ENCODE measurements around the gene OR2B2. TPM values are rescaled to one million over a fixed set of nuclear protein-coding genes. Genes with fewer than 3 reads are reported as not detected.

The OR2B2 gene
- total RNA-seq, 1 experiment from 2014 or later: not detected

- Mint-ChIP-seq H3K9me3 (ENCODE audit: unreplicated experiment) (peaks cover 7% of the 10 kb centered on the region), H3K4me1 (ENCODE audit: low read depth, unreplicated experiment) (peaks cover 11% of the 10 kb centered on the region), H3K27ac (ENCODE audit: unreplicated experiment) (peak overlapping the region; percentile 99), H3K36me3 (ENCODE audit: insufficient read depth, unreplicated experiment) (peaks cover 52% of the 10 kb centered on the region), H3K4me3 (ENCODE audit: unreplicated experiment) (peak overlapping the region; percentile 76), H3K27me3 (ENCODE audit: insufficient read depth, unreplicated experiment) (peaks cover 9% of the 10 kb centered on the region)
- 0 out of 2 replicates have a peak, but pooled peaks cover 4% of the 10 kb centered on the region for H3K4me1 ChIP-seq
- TF ChIP-seq CTCF (IDR thresholded peaks at IDR 0.05; ENCODE audit: insufficient read depth in 1 of 2, low read depth in 1 of 2, low read length in 1 of 2, severe bottlenecking in 1 of 2, unreplicated experiment in 1 of 2): no peak
- BruUV-seq (replicated peaks): no TSS peak
- intact Hi-C loops (cut with micrococcal nuclease; ENCODE audit: unreplicated experiment): loop anchor here (5.0 kb wide), 1 partner anchor 1581 kb away; a partner anchor contains a TSS
- no peak overlapping the region for H3K4me3 ChIP-seq (ENCODE audit: low read depth, low read length)
- CTCF ChIA-PET: interaction anchor here (1.5 kb wide), 1 partner anchor 1618 kb away, joined by 3 read pairs; a partner anchor contains a TSS
- H3K36me3 ChIP-seq (ENCODE audit: control insufficient read depth, insufficient read depth, low read length): no peaks in the 10 kb centered on the region
- no peak for DNase-seq
- no peaks in the 10 kb centered on the region for H3K9me3 ChIP-seq
- POLR2A ChIA-PET: interaction anchor here (1.5 to 7.8 kb wide), 4 partner anchors 25 to 1744 kb away, joined by 5 to 620 read pairs (median 189); a partner anchor contains a TSS
- no peaks in the 10 kb centered on the region for H3K27me3 ChIP-seq (replicated peaks; ENCODE audit: control insufficient read depth, insufficient read depth, low read length)
Measured at GRCh38 chr6:27868311-27868710, 43.9 kb downstream of the OR2B2 start.

GRCh38 chr6:27867945-27868300 lies 44.3 kb downstream of the OR2B2 start:
- peaks cover 7% of the 10 kb centered on the region for H3K9me3 Mint-ChIP-seq (ENCODE audit: unreplicated experiment)
- H3K36me3 Mint-ChIP-seq (ENCODE audit: insufficient read depth, unreplicated experiment): peaks cover 52% of the 10 kb centered on the region
- Histone ChIP-seq H3K27me3 (replicated peaks; ENCODE audit: control insufficient read depth, insufficient read depth, low read length) (no peaks in the 10 kb centered on the region), H3K4me3 (ENCODE audit: low read depth, low read length) (peak overlapping the region; percentile 46), H3K4me1 (0 out of 2 replicates have a peak, but pooled peaks cover 4% of the 10 kb centered on the region), H3K36me3 (ENCODE audit: control insufficient read depth, insufficient read depth, low read length) (no peaks in the 10 kb centered on the region), H3K9me3 (no peaks in the 10 kb centered on the region)
- H3K4me3 Mint-ChIP-seq (ENCODE audit: unreplicated experiment): peak overlapping the region; percentile 76
- CTCF ChIA-PET: interaction anchor here (1.5 to 1.8 kb wide), 2 partner anchors 27 to 1618 kb away, joined by 3 to 7 read pairs; a partner anchor contains a TSS
- H3K4me1 Mint-ChIP-seq (ENCODE audit: low read depth, unreplicated experiment): peaks cover 15% of the 10 kb centered on the region
- POLR2A ChIA-PET: interaction anchor here (0.6 to 7.8 kb wide), 17 partner anchors 17 to 1744 kb away, joined by 3 to 620 read pairs (median 4); a partner anchor contains a TSS
- peaks cover 9% of the 10 kb centered on the region for H3K27me3 Mint-ChIP-seq (ENCODE audit: insufficient read depth, unreplicated experiment)
- intact Hi-C loops (cut with micrococcal nuclease; ENCODE audit: unreplicated experiment): loop anchor here (1.0 to 5.0 kb wide), 3 partner anchors 22 to 1581 kb away; a partner anchor contains a TSS
- H3K27ac Mint-ChIP-seq (ENCODE audit: unreplicated experiment): peak overlapping the region; percentile 99
- DNase-seq: no peak
- no TSS peak for BruUV-seq (replicated peaks)
- TF ChIP-seq CTCF (IDR thresholded peaks at IDR 0.05; ENCODE audit: insufficient read depth in 1 of 2, low read depth in 1 of 2, low read length in 1 of 2, severe bottlenecking in 1 of 2, unreplicated experiment in 1 of 2): no peak

GRCh38 chr6:27867051-27867944 lies 44.9 kb downstream of the OR2B2 start:
- Mint-ChIP-seq H3K4me1 (ENCODE audit: low read depth, unreplicated experiment) (peaks cover 17% of the 10 kb centered on the region), H3K36me3 (ENCODE audit: insufficient read depth, unreplicated experiment) (peaks cover 52% of the 10 kb centered on the region), H3K27me3 (ENCODE audit: insufficient read depth, unreplicated experiment) (peaks cover 9% of the 10 kb centered on the region), H3K9me3 (ENCODE audit: unreplicated experiment) (peaks cover 7% of the 10 kb centered on the region), H3K4me3 (ENCODE audit: unreplicated experiment) (peak overlapping the region; percentile 76), H3K27ac (ENCODE audit: unreplicated experiment) (peak overlapping the region; percentile 99)
- CTCF ChIA-PET: interaction anchor here (1.5 to 2.0 kb wide), 3 partner anchors 23 to 1617 kb away, joined by 3 to 8 read pairs (median 7); a partner anchor contains a TSS
- peak; percentile 88 to 92 for DNase-seq
- POLR2A ChIA-PET: interaction anchor here (0.6 to 7.8 kb wide), 20 partner anchors 9 to 1743 kb away, joined by 3 to 620 read pairs (median 4); a partner anchor contains a TSS
- H3K9me3 ChIP-seq: no peaks in the 10 kb centered on the region
- no peaks in the 10 kb centered on the region for H3K27me3 ChIP-seq (replicated peaks; ENCODE audit: control insufficient read depth, insufficient read depth, low read length)
- H3K4me3 ChIP-seq (ENCODE audit: low read depth, low read length): peak overlapping the region; percentile 46
- H3K36me3 ChIP-seq (ENCODE audit: control insufficient read depth, insufficient read depth, low read length): no peaks in the 10 kb centered on the region
- 0 out of 2 replicates have a peak, but pooled peaks cover 4% of the 10 kb centered on the region for H3K4me1 ChIP-seq
- intact Hi-C loops (cut with micrococcal nuclease; ENCODE audit: unreplicated experiment): loop anchor here (1.0 to 5.0 kb wide), 3 partner anchors 23 to 1580 kb away; a partner anchor contains a TSS
- BruUV-seq (replicated peaks): TSS peak; percentile 97
- no peak for TF ChIP-seq CTCF (IDR thresholded peaks at IDR 0.05; ENCODE audit: insufficient read depth in 1 of 2, low read depth in 1 of 2, low read length in 1 of 2, severe bottlenecking in 1 of 2, unreplicated experiment in 1 of 2)

Measured in Caco-2 (cell line).